HG03064 (cell line): ENCODE data around the gene C16orf46.

Experiments used
- ATAC-seq: cut with Tn5 transposase; IDR thresholded peaks from one replicate; pipeline ENCODE4 v1.9.1; 2021; ENCODE audit warnings: low read depth; ENCODE audit not compliant: unreplicated experiment

The C16orf46 gene

GRCh38 chr16:81026429-81026828 lies 50.6 kb downstream of the C16orf46 start:
- no peak for ATAC-seq

DNA sequence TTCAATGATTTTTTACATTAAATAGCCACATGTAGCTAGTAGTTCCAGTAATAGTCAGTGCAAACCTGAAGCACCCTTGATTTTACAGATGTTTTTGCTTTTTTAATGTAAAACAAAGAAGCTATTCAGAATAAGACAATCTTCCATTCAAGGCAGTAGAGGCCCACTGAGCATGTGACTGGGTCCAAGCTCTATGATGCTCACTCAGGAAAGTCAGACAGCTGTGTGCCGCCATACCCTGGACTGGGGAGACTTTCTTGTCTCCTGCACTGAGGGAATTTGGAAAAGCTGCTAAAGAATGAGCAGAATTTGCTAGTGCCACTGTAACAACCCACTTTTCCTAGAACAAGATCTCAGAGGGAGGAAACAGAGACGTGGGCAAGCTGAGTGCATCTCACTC lies 58.5 kb downstream of the C16orf46 start:
- no peak for ATAC-seq

DNA sequence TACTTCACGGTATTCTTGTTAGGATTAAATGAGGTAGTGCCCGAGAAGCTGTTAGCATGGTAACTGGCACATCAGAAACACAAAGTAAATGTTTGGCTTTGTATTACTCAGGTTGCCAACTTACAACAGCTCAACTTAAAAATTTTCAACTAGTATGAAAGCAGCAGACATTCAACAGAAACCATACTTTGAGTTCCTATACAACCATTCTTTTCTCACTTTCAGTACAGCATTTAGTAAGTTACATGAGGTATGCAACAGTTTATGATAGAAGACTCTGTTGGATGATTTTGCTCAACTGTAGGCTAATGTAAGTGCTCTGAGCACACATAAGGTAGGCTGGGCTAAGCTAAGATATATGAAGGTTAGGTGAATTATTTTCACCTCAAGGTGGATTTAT lies 62.4 kb downstream of the C16orf46 start:
- no peak for ATAC-seq

DNA sequence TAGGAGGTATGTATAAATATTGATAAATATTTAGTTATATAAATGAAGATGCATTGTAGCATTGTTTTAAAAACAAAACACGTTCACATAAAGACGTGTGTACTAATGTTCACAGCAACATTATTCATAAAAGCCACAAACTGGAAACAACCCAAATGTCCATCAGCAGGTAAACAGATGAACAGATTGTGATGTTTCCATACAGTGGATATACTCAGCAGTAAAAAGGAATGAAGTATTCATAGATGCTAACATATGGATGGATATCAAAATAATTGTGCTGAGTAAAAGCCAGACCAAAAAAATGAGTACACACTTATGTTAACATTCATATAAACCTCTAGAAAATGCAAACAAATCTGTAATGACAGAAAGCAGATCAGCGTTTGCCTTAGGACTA lies 64.1 kb downstream of the C16orf46 start:
- no peak for ATAC-seq
